HL-60 (cell line): ENCODE measurements around the gene ICAM3.

ENCODE experiments used
- CTCF ChIP-seq: IDR thresholded peaks from one replicate; pipeline ENCODE4 v1.5.1; 2011; ENCODE audit warnings: low read length, control low read depth, inconsistent platforms; ENCODE audit not compliant: insufficient read depth
- GABPA ChIP-seq: IDR thresholded peaks from 2 replicates; pipeline ENCODE4 v1.6.1; 2012; ENCODE audit warnings: low read depth
- POLR2AphosphoS5 ChIP-seq: IDR thresholded peaks from 2 replicates; pipeline ENCODE4 v1.6.1; 2012; ENCODE audit warnings: low read depth
- REST ChIP-seq: IDR thresholded peaks from 2 replicates; pipeline ENCODE4 v1.6.1; 2012; ENCODE audit warnings: low read depth; ENCODE audit not compliant: insufficient replicate concordance
- SPI1 ChIP-seq: IDR thresholded peaks from 2 replicates; pipeline ENCODE4 v1.6.1; 2012; ENCODE audit warnings: low read depth, mild to moderate bottlenecking, borderline replicate concordance

- TF ChIP-seq CTCF (no peak), SPI1 (no peak), POLR2AphosphoS5 (no peak), GABPA (no peak), REST (no peak)
These were observed 13.7 kb downstream of the ICAM3 start for GRCh38 chr19:10325732-10326131.
